GM19043 (cell line): Measurements from ENCODE around the gene SLC46A3.
A peak's percentile ranks its signal among the peaks of the same experiment; 100 is the strongest.
"Not testable (repeated sequence)": the region's sequence is repeated elsewhere in the genome, so short reads cannot be mapped to it uniquely, and the experiment has no call there.

Source experiments
- ATAC-seq: cut with Tn5 transposase; IDR thresholded peaks from one replicate; pipeline ENCODE4 v1.9.1; 2021; ENCODE audit warnings: low read depth; ENCODE audit not compliant: unreplicated experiment

The SLC46A3 gene

DNA sequence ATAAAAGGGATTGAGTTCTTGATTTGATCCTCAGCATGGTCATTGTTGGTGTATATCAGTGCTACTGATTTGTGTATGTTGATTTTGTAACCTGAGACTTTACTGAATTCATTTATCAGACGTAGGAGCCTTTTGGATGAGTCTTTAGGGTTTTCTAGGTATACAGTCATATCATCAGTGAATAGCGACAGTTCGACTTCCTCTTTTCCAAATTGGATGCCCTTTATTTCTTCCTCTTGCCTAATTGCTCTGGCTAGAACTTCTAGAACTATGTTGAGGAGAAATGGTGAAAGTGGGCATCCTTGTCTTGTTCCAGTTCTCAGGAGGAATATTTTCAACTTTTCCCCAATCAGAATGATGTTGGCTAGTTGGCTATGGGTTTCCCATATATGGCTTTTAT lies 32.9 kb downstream of the SLC46A3 start:
- ATAC-seq, result no peak

DNA sequence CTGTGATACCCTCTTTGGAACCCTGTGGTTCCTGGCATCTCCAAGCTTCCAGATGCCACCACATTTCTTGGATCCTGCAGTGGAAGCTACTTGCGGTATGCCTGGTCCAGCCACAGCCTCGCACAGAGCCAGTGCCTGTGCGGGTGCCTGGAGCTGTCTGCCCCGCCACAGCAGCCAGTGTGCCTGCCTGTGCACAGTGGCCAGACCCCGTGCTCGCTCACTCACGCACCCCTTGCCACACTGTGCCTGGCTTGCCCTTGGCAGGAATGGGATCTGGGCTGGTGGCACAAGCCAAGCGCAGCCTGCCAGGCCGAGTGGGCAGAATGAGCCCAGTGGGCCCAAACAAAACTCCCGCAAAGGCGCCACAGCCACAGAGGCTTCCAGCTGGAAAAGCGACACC lies 33.7 kb downstream of the SLC46A3 start:
- no peak for ATAC-seq

GRCh38 chr13:28684257-28684656 lies 34.5 kb downstream of the SLC46A3 start:
- ATAC-seq, result no peak

DNA sequence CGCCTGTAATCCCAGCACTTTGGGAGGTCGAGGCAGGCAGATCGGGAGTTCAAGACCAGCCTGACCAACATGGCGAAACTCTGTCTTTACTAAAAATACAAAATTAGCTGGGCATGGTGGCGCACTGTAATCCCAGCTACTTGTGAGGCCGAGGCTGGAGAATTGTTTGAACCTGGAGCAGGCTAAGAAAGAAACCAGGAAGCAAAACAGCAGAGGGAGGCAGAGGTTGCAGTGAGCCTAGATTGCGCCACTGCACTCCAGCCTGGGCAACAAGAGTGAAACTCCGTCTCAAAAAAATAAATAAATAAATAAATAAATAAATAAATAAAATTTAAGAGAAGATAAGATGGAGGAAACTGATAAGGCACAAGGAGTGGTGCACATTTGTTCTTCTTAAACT lies 35.6 kb downstream of the SLC46A3 start:
- ATAC-seq, result not testable (repeated sequence)

- no peak for ATAC-seq
Observed at GRCh38 chr13:28680541-28680940, 38.2 kb downstream of the SLC46A3 start.

- ATAC-seq, result no peak
Observed at GRCh38 chr13:28679628-28680027, 39.1 kb downstream of the SLC46A3 start.

DNA sequence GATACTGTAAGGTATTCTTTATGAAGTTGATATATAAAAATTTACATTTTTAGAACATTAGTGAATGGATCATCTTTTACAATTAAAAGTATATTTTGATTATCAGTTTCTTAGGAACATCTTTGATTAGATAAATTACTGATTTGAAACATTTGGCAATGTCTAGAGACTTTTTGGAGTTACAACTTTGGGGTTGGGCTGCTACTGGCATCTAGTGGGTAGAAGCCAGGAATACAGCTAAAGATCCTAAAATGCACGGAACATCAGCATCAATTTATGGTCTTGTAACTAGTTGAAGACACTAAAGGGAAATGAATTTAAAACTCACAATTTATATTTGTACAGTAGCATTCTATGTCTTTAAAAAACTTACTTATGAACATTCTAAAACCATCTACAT lies 40.0 kb downstream of the SLC46A3 start:
- no peak for ATAC-seq

DNA sequence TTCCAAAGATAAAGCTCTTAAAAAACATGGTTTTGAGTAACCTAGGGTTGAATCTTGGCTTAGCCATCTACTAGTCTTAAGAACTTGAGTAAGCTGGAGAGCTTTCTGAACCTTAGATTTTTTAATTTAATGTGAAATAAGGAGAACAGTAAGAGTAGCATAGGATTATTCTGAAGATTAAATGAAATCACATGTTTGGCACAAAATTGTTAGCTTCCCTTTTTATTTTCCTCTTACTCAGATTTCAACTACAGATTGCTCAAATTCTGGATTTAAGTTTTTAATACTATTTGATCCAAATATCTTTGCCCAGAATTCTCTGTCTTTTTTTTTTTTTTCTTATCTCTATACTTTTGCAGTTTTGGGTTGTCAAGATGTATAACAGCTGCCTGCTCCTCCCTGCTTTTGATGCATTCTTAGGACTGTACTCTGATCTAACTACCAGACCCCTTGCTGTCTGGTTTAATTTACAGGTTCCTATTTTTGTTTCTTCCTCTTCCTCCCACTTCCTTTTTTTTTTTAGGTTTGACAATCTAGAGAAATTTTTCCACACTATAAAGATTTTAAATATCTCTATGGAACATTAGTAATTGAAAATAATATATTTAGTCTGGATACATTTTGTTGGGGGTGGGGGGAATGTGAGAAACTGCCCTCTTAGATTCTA lies 47.5 kb downstream of the SLC46A3 start:
- no peak for ATAC-seq

DNA sequence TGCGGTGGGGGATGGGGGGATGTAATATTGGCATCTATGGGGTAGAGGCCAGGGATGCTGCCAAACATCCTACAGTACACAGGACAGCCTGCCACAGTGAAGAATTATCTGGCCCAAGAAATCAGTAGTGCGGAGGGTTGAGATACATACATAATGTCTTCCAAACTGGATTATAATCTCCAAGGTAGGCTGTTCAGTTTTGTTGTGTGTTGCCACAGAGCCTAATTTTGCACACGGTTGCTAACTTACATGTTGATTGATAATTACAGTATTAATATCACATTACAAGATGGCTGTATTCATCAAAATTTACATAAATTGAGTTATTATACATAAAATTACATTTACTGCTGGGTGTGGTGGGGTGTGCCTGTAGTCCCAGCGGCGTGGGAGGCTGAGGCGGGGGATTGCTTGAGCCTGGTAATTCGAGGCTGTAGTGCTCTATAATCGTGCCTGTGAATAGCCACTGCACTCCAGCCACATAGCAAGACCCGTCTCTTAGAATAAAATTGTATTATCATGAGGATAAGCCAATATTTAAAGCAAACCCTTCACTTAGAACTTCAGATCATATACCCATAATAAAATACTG lies 51.8 kb downstream of the SLC46A3 start:
- ATAC-seq, result no peak

GRCh38 chr13:28659621-28659970 lies 59.2 kb downstream of the SLC46A3 start:
- peak; percentile 6 for ATAC-seq

DNA sequence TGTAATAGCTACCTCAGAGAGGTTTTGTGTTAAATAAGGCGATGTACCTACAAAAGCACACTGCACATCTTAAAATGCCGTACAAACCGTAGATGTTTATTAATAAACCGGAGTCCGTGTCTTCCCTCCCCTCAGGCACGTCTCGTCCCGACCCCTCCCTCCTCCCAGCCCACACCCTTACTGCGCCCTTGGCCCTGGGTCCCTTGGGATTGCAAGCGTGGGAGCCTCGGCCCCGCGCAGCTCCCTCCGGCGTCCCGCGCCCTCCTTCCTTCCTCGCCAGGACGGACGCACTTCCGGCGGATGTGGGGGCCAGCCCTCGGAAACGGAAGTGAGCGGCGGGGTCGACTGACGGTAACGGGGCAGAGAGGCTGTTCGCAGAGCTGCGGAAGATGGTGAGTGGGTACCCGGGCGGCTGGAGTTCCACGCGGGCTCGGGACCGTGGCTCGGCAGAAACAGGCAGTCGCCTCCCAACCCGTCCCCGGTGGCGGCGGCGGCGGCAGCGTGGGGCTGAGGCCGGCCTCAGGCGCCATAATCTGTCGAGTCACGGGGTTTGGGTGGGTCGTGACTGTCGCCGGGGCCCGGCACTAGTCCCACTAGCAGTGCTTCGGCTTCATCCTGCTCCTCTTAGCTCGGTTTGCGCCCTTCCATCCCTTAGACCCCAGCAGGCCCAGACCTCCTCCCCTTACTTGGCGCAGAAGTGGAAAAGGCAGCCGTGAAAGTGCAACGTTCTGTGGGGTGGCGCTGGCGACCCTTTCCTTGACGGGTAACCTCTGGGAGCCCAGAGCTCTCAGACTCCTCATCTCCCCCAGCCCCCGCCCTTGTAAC lies 59.8 kb downstream of the SLC46A3 start, which contains the start of gene POMP:
TSS of gene POMP (plus strand) at position 335 of the 825 bp plus-strand sequence. CDS start at position 390, 55 bp downstream.
- peak; percentile 89 for ATAC-seq

GRCh38 chr13:28658539-28658795 lies 60.3 kb downstream of the SLC46A3 start:
- ATAC-seq, result no peak

DNA sequence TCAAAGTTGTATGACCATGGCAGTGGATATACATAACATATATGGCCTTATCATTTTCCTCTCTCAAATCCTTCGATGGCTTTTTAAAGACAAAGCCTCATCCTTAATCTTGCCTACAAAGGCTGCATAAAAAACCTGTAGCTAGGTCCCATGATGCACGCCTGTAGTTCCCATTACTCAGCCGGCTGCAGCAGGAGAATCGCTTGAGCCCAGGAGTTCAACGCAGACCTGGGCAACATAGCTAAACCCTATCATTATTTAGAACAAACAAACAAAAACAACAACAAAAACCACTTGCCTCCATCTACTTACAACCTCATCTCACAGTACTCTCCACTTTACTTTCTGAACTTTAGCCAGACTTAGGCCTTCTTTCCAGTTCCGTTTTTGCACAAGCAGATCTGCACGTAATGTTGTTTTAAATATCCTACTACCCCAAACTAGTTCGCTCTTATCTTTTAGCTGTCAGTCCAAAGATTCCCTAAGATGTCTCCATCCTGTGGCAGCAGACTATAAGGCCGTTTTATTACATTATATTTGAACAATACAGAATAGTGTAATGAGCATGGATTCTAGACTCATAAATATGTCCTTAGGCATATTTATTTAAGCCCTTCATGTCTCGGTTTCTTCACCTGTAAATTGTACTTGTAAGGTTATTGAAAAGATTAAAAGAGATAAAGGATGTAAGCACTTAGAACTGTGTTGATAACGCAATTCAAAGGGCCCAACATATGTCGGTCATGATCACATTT lies 60.8 kb downstream of the SLC46A3 start:
- no peak for ATAC-seq

DNA sequence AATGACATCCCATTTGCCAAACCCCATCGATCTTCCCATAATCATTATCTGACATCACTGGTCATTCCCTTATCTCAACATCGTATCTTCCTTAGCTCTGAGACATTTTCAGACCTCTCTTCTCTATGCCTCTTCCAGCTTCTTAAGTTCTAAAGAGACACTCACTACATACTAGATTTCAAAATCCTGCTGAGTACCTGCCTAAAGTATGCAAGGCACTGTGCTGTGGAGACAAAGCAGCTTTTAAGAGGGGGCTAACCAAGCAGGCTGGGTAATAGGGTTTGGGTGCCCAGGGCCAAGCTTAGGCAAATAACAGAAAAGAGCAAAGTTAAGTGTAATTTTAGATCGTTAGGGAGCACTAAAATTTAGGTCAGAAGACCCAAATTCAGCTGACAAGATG lies 63.2 kb downstream of the SLC46A3 start:
- ATAC-seq, result no peak

DNA sequence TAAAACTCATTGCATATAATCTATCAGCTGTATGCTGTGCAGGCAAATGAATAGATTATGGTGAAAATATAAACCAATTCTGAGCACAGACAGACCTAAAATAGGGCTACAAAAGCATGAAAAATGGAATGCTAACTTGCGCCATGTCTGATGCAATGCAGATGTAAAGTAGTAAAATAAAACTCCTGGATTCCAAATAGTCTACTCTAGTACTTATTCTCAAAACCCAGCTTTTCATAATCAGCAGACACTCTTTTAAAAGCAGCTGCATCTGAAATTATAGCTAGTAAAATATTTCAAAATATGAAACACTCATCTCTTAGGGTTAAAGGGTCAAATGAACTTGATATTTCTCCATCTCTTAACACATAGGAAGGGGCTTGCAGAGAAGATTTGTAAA lies 64.5 kb downstream of the SLC46A3 start:
- no peak for ATAC-seq

DNA sequence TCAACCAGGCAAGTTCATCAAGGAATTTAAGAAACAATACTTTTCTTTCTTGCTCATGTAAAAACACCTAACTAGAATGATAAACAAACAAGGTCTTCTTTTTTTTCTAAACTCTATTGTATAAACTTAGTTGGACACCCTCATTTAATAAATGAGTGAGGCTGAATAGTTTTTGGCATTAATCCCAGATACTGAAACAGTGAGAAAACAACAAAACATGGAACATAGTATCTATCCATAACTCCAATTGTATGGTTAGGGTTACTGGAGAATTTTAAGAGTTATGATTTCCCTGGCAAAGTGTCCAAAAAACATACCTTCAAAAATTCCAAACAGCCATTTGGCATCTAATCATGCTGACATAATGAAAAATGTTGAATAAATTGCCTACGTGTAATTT lies 65.7 kb downstream of the SLC46A3 start:
- ATAC-seq, result no peak

DNA sequence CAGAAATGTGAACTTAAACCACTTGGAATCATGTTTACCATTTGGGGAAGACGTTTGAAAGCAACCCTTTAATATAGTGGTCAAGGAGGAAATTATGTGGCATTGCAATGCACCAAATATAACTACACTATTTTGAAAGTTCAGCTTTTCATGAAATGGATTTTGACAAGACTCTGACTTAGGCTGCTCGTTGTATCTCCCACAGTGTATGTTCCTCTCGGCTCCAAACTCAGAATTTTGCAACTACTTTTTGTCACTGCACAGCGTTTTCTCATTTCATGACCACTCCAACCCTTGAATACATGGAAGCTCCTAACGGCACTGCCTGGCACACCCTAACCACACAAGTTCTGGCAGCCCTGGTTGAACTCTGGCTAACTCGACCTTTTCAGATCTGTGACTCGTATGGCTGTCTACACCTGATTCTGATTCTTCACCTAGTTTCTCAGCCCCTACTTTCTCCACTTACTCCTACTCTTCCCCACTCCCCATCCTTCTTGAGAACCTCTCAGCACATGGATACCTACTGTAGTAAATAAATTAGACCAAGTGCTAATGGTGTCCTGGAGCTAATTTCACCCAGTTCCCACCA lies 66.9 kb downstream of the SLC46A3 start:
- no peak for ATAC-seq

DNA sequence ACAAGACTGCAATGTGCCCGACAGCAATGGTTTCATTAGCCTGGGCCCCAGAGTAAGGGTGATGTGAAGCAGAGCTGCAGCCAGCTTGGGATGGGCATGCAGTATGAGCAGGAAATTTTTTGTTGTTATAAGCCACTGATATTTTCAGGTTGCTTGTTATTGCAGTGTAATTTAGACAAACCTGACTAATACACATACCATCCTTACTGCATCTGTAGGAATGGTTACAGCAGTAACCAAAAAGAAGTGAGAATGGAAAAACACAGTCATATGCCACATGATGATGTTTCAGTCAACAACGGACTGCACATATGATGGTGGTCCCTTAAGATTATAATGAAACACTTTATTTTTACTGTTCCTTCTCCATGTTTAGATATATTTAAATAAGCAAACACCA lies 68.5 kb downstream of the SLC46A3 start:
- no peak for ATAC-seq
